ENCODE measurements around the gene NTRK2.

NTRK2 gene

GRCh38 chr9:84711398-84711777, 41.9 kb downstream of the NTRK2 start:
- H3K27ac ChIP-seq: no peak overlapping the region

DNA sequence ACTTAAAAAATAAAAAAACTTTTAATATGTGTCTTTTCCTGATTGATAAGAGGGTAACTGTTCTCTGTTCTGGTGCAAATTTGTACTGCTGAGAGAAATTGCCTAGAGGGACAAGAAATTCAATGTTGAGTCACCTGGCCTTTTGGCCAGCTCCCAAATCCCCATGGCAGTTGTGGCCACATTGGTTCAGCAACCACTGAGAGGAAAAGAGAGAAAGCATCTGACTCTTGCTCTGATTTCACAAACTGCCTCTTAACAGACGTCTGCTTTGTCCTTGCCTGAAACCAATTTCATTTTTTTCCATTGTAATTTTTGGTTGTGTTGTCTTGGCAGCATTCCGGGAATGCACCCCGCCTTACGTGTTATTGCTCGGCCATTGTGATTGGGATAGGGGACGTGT, 42.4 kb downstream of the NTRK2 start:
- no peak overlapping the region for H3K27ac ChIP-seq
- TF ChIP-seq, protein P1, sequence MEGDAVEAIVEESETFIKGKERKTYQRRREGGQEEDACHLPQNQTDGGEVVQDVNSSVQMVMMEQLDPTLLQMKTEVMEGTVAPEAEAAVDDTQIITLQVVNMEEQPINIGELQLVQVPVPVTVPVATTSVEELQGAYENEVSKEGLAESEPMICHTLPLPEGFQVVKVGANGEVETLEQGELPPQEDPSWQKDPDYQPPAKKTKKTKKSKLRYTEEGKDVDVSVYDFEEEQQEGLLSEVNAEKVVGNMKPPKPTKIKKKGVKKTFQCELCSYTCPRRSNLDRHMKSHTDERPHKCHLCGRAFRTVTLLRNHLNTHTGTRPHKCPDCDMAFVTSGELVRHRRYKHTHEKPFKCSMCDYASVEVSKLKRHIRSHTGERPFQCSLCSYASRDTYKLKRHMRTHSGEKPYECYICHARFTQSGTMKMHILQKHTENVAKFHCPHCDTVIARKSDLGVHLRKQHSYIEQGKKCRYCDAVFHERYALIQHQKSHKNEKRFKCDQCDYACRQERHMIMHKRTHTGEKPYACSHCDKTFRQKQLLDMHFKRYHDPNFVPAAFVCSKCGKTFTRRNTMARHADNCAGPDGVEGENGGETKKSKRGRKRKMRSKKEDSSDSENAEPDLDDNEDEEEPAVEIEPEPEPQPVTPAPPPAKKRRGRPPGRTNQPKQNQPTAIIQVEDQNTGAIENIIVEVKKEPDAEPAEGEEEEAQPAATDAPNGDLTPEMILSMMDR (IDR thresholded peaks at IDR 0.05): no peak
- no peak for TF ChIP-seq ZFX (IDR thresholded peaks at IDR 0.05; ENCODE audit: borderline replicate concordance)

More at GRCh38 chr9:84711398-84711777, 41.9 kb downstream of the NTRK2 start:
- no peak for TF ChIP-seq ZFX (IDR thresholded peaks at IDR 0.05; ENCODE audit: borderline replicate concordance)
- TF ChIP-seq, protein P1 (IDR thresholded peaks at IDR 0.05): no peak

GRCh38 chr9:84716217-84716616, 46.7 kb downstream of the NTRK2 start:
- no peak for TF ChIP-seq ZFX (IDR thresholded peaks at IDR 0.05; ENCODE audit: borderline replicate concordance)
- TF ChIP-seq, protein P1 (IDR thresholded peaks at IDR 0.05): no peak
- H3K27ac ChIP-seq: no peak overlapping the region

GRCh38 chr9:84718476-84718875, 48.9 kb downstream of the NTRK2 start:
- H3K27ac ChIP-seq: no peak overlapping the region
- TF ChIP-seq ZFX (IDR thresholded peaks at IDR 0.05; ENCODE audit: borderline replicate concordance): no peak
- TF ChIP-seq, protein P1 (IDR thresholded peaks at IDR 0.05): no peak

GRCh38 chr9:84722388-84722989, 53.0 kb downstream of the NTRK2 start:
- TF ChIP-seq ZFX (IDR thresholded peaks at IDR 0.05; ENCODE audit: borderline replicate concordance): no peak
- TF ChIP-seq, protein P1 (IDR thresholded peaks at IDR 0.05): no peak
- no peak overlapping the region for H3K27ac ChIP-seq

DNA sequence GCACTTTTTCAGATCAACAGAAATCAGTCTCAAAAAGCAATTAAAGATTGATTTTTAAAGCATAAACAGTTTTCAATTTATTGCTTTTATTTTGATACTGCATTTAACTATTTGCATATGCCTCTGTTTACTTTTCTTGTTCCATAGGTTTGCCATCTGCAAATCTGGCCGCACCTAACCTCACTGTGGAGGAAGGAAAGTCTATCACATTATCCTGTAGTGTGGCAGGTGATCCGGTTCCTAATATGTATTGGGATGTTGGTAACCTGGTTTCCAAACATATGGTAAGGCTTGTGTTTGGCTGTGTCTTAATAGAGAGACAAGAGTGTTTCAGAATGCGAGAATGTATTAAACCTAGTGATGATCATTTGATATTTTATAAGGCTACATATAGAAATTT, 53.9 kb downstream of the NTRK2 start:
- H3K27ac ChIP-seq: no peak overlapping the region
- TF ChIP-seq, protein P1 (IDR thresholded peaks at IDR 0.05): no peak
- no peak for TF ChIP-seq ZFX (IDR thresholded peaks at IDR 0.05; ENCODE audit: borderline replicate concordance)

- TF ChIP-seq, protein P1 (IDR thresholded peaks at IDR 0.05): no peak
- TF ChIP-seq ZFX (IDR thresholded peaks at IDR 0.05; ENCODE audit: borderline replicate concordance): no peak
Measured at GRCh38 chr9:84731696-84732095, 62.2 kb downstream of the NTRK2 start.

More at GRCh38 chr9:84731696-84732095, 62.2 kb downstream of the NTRK2 start:
- H3K27ac ChIP-seq: no peak overlapping the region

Data from 22Rv1 (cell line).